Liver (tissue), 9 donors: ENCODE data around the gene CCDC51. TPM values are rescaled to one million over a fixed set of nuclear protein-coding genes. Genes with fewer than 3 reads are reported as not detected.

Experiments used
- DNase-seq: peaks from one replicate; pipeline ENCODE4 v3.0.0-alpha.2; 2017; ENCODE audit warnings: low spot score
- H3K27ac ChIP-seq, 2 donors: one replicate each; pipeline ENCODE4 v1.7.0; 2013; ENCODE audit warnings: inconsistent platforms in 2 of 2, low read length in 2 of 2, control low read depth in 1 of 2, low read depth in 1 of 2, mild to moderate bottlenecking in 1 of 2
- H3K27me3 ChIP-seq, 4 donors: one replicate each; pipeline versions ENCODE4 v1.6.1 to v1.7.0; 2013; ENCODE audit warnings: low read length in 3 of 4, inconsistent platforms in 1 of 4, mild to moderate bottlenecking in 1 of 4, moderate library complexity in 1 of 4; ENCODE audit not compliant: control insufficient read depth in 4 of 4, insufficient read depth in 4 of 4
- H3K36me3 ChIP-seq, 4 donors: one replicate each; pipeline versions ENCODE4 v1.6.1 to v1.7.0; 2013; ENCODE audit warnings: low read length in 3 of 4, mild to moderate bottlenecking in 3 of 4, low read depth in 1 of 4, moderate library complexity in 1 of 4; ENCODE audit not compliant: control insufficient read depth in 4 of 4, insufficient read depth in 3 of 4
- H3K4me1 ChIP-seq, 4 donors: one replicate each; pipeline versions ENCODE4 v1.6.1 to v1.7.0; 2013; ENCODE audit warnings: low read length in 3 of 4, mild to moderate bottlenecking in 3 of 4, moderate library complexity in 1 of 4; ENCODE audit not compliant: control insufficient read depth in 4 of 4, insufficient read depth in 4 of 4
- H3K4me3 ChIP-seq, 3 donors: one replicate each; pipeline versions ENCODE4 v1.6.1 to v1.7.0; 2013; ENCODE audit warnings: low read length in 3 of 3, control low read depth in 1 of 3, low read depth in 1 of 3, mild to moderate bottlenecking in 1 of 3
- H3K9ac ChIP-seq, 2 donors: one replicate each; pipeline ENCODE4 v1.7.0; 2013; ENCODE audit warnings: low read length in 2 of 2, mild to moderate bottlenecking in 2 of 2, moderate library complexity in 2 of 2, control low read depth in 1 of 2, low read depth in 1 of 2
- H3K9me3 ChIP-seq, 4 donors: one replicate each; pipeline versions ENCODE4 v1.6.1 to v1.7.0; 2013; ENCODE audit warnings: low read length in 3 of 4; ENCODE audit not compliant: control insufficient read depth in 4 of 4
- ATF3 ChIP-seq: IDR thresholded peaks from 2 replicates; pipeline ENCODE4 v1.6.1; 2016; ENCODE audit warnings: antibody characterized with exemption
- FOXA1 ChIP-seq: IDR thresholded peaks from 2 replicates; pipeline ENCODE4 v1.6.1; 2016; ENCODE audit warnings: antibody characterized with exemption
- FOXA2 ChIP-seq: IDR thresholded peaks from 2 replicates; pipeline ENCODE4 v1.6.1; 2016; ENCODE audit warnings: antibody characterized with exemption
- HNF4G ChIP-seq: IDR thresholded peaks from 2 replicates; pipeline ENCODE4 v1.6.1; 2016; ENCODE audit warnings: antibody characterized with exemption
- JUND ChIP-seq, 2 donors: IDR thresholded peaks; 2 replicates each; pipeline ENCODE4 v1.6.1; 2016; ENCODE audit warnings: antibody characterized with exemption in 2 of 2
- NR2F2 ChIP-seq: IDR thresholded peaks from 2 replicates; pipeline ENCODE4 v1.6.1; 2016; ENCODE audit warnings: antibody characterized with exemption
- RAD21 ChIP-seq, 2 donors: IDR thresholded peaks; 2 replicates each; pipeline ENCODE4 v1.6.1; 2016; ENCODE audit warnings: antibody characterized with exemption in 2 of 2, mild to moderate bottlenecking in 2 of 2
- RXRA ChIP-seq, 2 donors: IDR thresholded peaks; 2 replicates each; pipeline ENCODE4 v1.6.1; 2017 to 2018; ENCODE audit warnings: antibody characterized with exemption in 2 of 2, mild to moderate bottlenecking in 1 of 2
- WGBS: extraction: QIAGEN DNeasy Blood & Tissue Kit; methylation state at CpG from one replicate; pipeline ENCODE4 v1.1.7; 2013; 5-methylcytosine and 5-hydroxymethylcytosine counted together
- polyA plus RNA-seq, 2 donors: library from polyadenylated mRNA; stranded (reverse) in 1 of 2; unstranded in 1 of 2; fragments of 200-250 nt in 1 of 2; fragments of >200 nt in 1 of 2; fragmentation: Nextera tagmentation in 1 of 2; extraction: Ambion mirVana in 1 of 2; gene quantifications; one replicate each; pipeline versions ENCODE4 v1.2.1 to v1.2.3, GENCODE V29; 2013 to 2015
- total RNA-seq, 2 donors: library from RNA; depleted of rRNA; stranded (reverse); fragments of >200 nt; gene quantifications; one replicate each; pipeline ENCODE4 v1.2.3, GENCODE V29; 2014
- TF ChIP-seq, protein P1 (sequence below): IDR thresholded peaks from 2 replicates; pipeline ENCODE4 v1.6.1; 2016; ENCODE audit warnings: antibody characterized with exemption
- donor health status: healthy.
- donor health status: healthy.
- donor health status: healthy.
- donor health status: healthy.
- donor health status: healthy.

CCDC51 gene
- total and polyA plus RNA-seq, 4 donors, result 7.9 to 13.7 (median 11.0) TPM

- H3K4me1 ChIP-seq, result peaks cover 22 to 65% (median 53%) of the 10 kb centered on the region in 4 donors
- H3K9ac ChIP-seq, result no peak overlapping the region
- no peak overlapping the region for H3K4me3 ChIP-seq
- no peak for DNase-seq
- 55% methylated on average over 7 of the region's 7 CpGs for WGBS
- H3K27ac ChIP-seq, result peak overlapping the region; percentile 92 to 95
- TF ChIP-seq, protein P1, sequence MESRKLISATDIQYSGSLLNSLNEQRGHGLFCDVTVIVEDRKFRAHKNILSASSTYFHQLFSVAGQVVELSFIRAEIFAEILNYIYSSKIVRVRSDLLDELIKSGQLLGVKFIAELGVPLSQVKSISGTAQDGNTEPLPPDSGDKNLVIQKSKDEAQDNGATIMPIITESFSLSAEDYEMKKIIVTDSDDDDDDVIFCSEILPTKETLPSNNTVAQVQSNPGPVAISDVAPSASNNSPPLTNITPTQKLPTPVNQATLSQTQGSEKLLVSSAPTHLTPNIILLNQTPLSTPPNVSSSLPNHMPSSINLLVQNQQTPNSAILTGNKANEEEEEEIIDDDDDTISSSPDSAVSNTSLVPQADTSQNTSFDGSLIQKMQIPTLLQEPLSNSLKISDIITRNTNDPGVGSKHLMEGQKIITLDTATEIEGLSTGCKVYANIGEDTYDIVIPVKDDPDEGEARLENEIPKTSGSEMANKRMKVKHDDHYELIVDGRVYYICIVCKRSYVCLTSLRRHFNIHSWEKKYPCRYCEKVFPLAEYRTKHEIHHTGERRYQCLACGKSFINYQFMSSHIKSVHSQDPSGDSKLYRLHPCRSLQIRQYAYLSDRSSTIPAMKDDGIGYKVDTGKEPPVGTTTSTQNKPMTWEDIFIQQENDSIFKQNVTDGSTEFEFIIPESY, result no peak
- TF ChIP-seq FOXA2 (no peak), FOXA1 (no peak), RAD21 (IDR thresholded peaks at IDR 0.05) (no peak), NR2F2 (no peak), RXRA (IDR thresholded peaks at IDR 0.05) (no peak)
- no peaks in the 10 kb centered on the region for H3K27me3 ChIP-seq
- H3K36me3 ChIP-seq, result peaks cover 0 to 5% (median 0%) of the 10 kb centered on the region in 4 donors
- no peaks in the 10 kb centered on the region for H3K9me3 ChIP-seq
Measured at GRCh38 chr3:48467473-48468267, 27.8 kb upstream of the CCDC51 start.

- H3K4me1 ChIP-seq, result peaks cover 20 to 65% (median 53%) of the 10 kb centered on the region in 4 donors
- H3K36me3 ChIP-seq, result peaks cover 0 to 5% (median 0%) of the 10 kb centered on the region in 4 donors
- no peaks in the 10 kb centered on the region for H3K9me3 ChIP-seq
- peak overlapping the region; percentile 28 to 59 (median 50) for H3K4me3 ChIP-seq
- peak overlapping the region in 1 of 2 donors; percentile 30 for H3K9ac ChIP-seq
- H3K27me3 ChIP-seq, result no peaks in the 10 kb centered on the region
- H3K27ac ChIP-seq, result peak overlapping the region; percentile 92 to 95
- WGBS, result 86% methylated on average over 9 of the region's 9 CpGs
- no peak for TF ChIP-seq ATF3
- TF ChIP-seq HNF4G, result no peak
- no peak for DNase-seq
Measured at GRCh38 chr3:48467110-48467454, 27.2 kb upstream of the CCDC51 start.

DNA sequence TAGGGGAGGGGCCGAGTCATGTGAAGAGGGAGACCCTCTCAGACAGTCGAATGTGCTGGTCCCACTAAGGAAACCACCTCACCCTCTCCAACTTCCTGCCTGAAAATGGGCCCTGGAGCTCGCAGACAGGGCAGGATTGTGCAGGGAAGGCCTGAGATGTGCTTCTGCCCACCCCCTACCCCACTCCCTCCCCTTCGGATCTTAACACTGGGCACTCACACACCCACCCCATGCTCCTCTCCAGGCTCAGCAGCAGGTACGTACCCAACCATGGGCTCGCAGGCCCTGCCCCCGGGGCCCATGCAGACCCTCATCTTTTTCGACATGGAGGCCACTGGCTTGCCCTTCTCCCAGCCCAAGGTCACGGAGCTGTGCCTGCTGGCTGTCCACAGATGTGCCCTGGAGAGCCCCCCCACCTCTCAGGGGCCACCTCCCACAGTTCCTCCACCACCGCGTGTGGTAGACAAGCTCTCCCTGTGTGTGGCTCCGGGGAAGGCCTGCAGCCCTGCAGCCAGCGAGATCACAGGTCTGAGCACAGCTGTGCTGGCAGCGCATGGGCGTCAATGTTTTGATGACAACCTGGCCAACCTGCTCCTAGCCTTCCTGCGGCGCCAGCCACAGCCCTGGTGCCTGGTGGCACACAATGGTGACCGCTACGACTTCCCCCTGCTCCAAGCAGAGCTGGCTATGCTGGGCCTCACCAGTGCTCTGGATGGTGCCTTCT, 26.6 kb upstream of the CCDC51 start:
- Histone ChIP-seq H3K9ac (peak overlapping the region; percentile 43 to 72), H3K27ac (peak overlapping the region; percentile 92 to 95), H3K27me3 (no peaks in the 10 kb centered on the region), H3K4me1 (peaks cover 15 to 62% (median 51%) of the 10 kb centered on the region in 4 donors), H3K9me3 (no peaks in the 10 kb centered on the region), H3K36me3 (peaks cover 0 to 5% (median under 1%) of the 10 kb centered on the region in 4 donors), H3K4me3 (peak overlapping the region; percentile 49 to 59 (median 50))
- 40% methylated on average over 19 of the region's 19 CpGs for WGBS
- no peak for DNase-seq
- TF ChIP-seq HNF4G (no peak), JUND (IDR thresholded peaks at IDR 0.05) (no peak)
